Skeletal muscle tissue (tissue), 5 donors: Measurements from ENCODE around the gene ALPK3. TPM values are rescaled to one million over a fixed set of nuclear protein-coding genes. Genes with fewer than 3 reads are reported as not detected.

Experiments
- H3K27ac ChIP-seq: one replicate; pipeline ENCODE4 v1.7.0; 2013; ENCODE audit warnings: mild to moderate bottlenecking, low read depth, low read length, inconsistent platforms
- H3K27me3 ChIP-seq, 3 donors: one replicate each; pipeline ENCODE4 v1.7.0; 2013; ENCODE audit warnings: low read length in 3 of 3; ENCODE audit not compliant: control insufficient read depth in 3 of 3, insufficient read depth in 3 of 3
- H3K36me3 ChIP-seq, 3 donors: one replicate each; pipeline ENCODE4 v1.7.0; 2013; ENCODE audit warnings: low read length in 3 of 3; ENCODE audit not compliant: control insufficient read depth in 3 of 3, insufficient read depth in 3 of 3
- H3K4me1 ChIP-seq, 3 donors: one replicate each; pipeline ENCODE4 v1.7.0; 2013; ENCODE audit warnings: low read length in 3 of 3, mild to moderate bottlenecking in 3 of 3; ENCODE audit not compliant: control insufficient read depth in 3 of 3, insufficient read depth in 3 of 3
- H3K4me3 ChIP-seq, 3 donors: one replicate each; pipeline ENCODE4 v1.7.0; 2013; ENCODE audit warnings: low read length in 3 of 3
- H3K9ac ChIP-seq, 3 donors: one replicate each; pipeline ENCODE4 v1.7.0; 2013; ENCODE audit warnings: low read length in 3 of 3, mild to moderate bottlenecking in 3 of 3, moderate library complexity in 2 of 3, low read depth in 1 of 3
- H3K9me3 ChIP-seq, 3 donors: one replicate each; pipeline ENCODE4 v1.7.0; 2013; ENCODE audit warnings: low read length in 3 of 3; ENCODE audit not compliant: control insufficient read depth in 3 of 3
- small RNA-seq: library from RNA; depleted of rRNA; stranded (forward); fragments of <200 nt; gene quantifications from one replicate; pipeline ENCODE3, GENCODE V24; 2014
- total RNA-seq: library from RNA; depleted of rRNA; stranded (reverse); fragments of >200 nt; gene quantifications from one replicate; pipeline ENCODE4 v1.2.3, GENCODE V29; 2014
- donor health status: Osteomylitis.

Gene ALPK3
- total RNA-seq, 1 donor from 2014 or later, result 33.4 TPM

DNA sequence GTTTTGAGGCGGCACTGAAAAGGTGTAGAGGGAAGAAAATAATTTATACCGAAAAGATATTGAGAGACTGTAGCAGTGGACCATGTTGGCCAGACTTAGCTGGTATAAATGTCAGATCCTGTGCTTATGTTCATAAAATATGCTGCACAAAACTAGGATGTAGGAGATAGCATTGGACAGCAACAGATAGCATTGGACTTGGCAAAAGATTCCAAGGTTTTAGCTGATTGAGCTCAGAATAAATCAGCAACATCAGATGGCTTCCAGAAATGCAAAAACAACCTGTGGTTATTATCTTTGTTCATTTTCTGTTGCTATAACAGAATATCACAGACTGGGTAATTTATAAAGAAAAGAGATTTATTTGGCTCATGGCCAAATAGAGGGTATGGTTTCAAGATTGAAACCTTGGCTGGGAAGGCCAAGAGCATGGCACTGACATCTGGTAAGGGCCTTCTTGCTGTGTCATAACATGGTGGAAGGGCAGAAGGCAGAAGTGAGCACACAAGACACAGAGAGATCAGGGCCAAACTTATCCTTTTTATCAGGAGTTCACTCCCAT is 102.0 kb downstream of the ALPK3 start:
- no peak overlapping the region for H3K27ac ChIP-seq
- H3K9me3 ChIP-seq, result no peaks in the 10 kb centered on the region
- H3K4me1 ChIP-seq, result peaks cover 20 to 24% (median 21%) of the 10 kb centered on the region in 3 donors
- H3K36me3 ChIP-seq, result no peaks in the 10 kb centered on the region
- no peaks in the 10 kb centered on the region for H3K27me3 ChIP-seq
- no peak overlapping the region for H3K4me3 ChIP-seq
- H3K9ac ChIP-seq, result no peak overlapping the region

DNA sequence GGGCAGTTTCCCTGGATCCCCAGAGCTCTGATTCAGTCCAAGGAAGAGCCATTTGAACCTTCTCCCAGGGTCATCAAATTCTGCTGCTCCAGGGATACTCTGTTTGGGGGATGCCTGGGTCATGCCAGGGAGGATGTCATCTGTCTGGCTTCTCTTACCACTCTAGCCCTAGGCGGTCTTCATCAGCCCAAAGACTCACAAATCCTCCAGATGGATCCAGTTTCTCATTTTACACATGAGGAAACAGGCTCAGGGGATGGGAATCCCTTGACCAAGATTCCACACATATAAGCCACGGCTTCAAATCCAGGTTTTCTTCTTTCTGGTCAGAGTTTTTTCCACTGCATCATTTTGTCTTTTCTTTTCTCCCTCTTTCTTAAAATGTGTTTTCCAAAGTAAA is 104.0 kb downstream of the ALPK3 start:
- no peaks in the 10 kb centered on the region for H3K36me3 ChIP-seq
- no peak overlapping the region for H3K27ac ChIP-seq
- no peaks in the 10 kb centered on the region for H3K9me3 ChIP-seq
- peaks cover 8 to 15% (median 14%) of the 10 kb centered on the region in 3 donors for H3K4me1 ChIP-seq
- H3K4me3 ChIP-seq, result no peak overlapping the region
- no peak overlapping the region for H3K9ac ChIP-seq
- no peaks in the 10 kb centered on the region for H3K27me3 ChIP-seq

DNA sequence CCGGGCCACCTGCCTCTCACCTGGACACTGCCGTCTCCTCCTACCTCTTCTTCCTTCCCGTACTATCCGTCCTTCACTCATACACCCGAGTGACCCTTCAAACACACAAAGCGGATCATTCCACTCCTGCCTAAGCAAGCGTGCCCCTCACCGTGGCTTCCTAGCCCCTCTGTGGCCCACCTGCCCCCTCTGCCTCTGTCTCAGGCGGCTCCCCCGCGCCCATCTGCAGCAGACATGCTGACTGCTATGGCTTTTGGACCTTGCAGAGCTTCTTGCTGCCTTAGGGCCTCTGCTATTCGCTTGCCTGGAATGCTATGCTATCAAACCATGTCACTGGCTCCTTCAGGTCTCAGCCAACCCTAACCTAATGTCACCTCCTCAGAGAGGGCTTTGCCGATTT is 105.4 kb downstream of the ALPK3 start:
- Histone ChIP-seq H3K27me3 (no peaks in the 10 kb centered on the region), H3K9me3 (no peaks in the 10 kb centered on the region), H3K4me1 (peaks cover 8 to 16% (median 14%) of the 10 kb centered on the region in 3 donors), H3K4me3 (no peak overlapping the region), H3K36me3 (no peaks in the 10 kb centered on the region), H3K27ac (no peak overlapping the region), H3K9ac (no peak overlapping the region)

Small RNAs within 50 kb of the gene (small RNA-seq; reads per million reads assigned to genes)
- gene RF00402, result not detected

Other genes starting within 250 kb of the ALPK3 start
- 13.6 TPM for gene ZSCAN2, start 216.3 kb upstream of the ALPK3 start, total RNA-seq
- gene WDR73, start 163.1 kb upstream of the ALPK3 start, total RNA-seq, result 16.2 TPM
- 0.52 TPM for gene NMB, start 159.2 kb upstream of the ALPK3 start, total RNA-seq
- 357 TPM for gene SEC11A, start 101.2 kb upstream of the ALPK3 start, total RNA-seq
- gene ZNF592, start 68.8 kb upstream of the ALPK3 start, total RNA-seq, result 6.3 TPM
- 0.52 TPM for gene SLC28A1, start 67.3 kb downstream of the ALPK3 start, total RNA-seq
- 49.6 TPM for gene PDE8A, start 164.5 kb downstream of the ALPK3 start, total RNA-seq